T-helper 1 cell (primary cell): ENCODE results near the gene FKBP5.
A peak's percentile ranks its signal among the peaks of the same experiment; 100 is the strongest.
"Not testable (repeated sequence)": the region's sequence is repeated elsewhere in the genome, so short reads cannot be mapped to it uniquely, and the experiment has no call there.

Source experiments
- DNase-seq, 5 donors: peaks; one replicate each; pipeline ENCODE4 v3.0.0-alpha.2; 2012 to 2020
- total RNA-seq, 4 donors: gene quantifications; one replicate each; lab custom pipeline; 2026; lab: John Stamatoyannopoulos, UW

The FKBP5 gene
- 83.5 to 275 (median 145) reads per million in 4 donors for total RNA-seq

DNA sequence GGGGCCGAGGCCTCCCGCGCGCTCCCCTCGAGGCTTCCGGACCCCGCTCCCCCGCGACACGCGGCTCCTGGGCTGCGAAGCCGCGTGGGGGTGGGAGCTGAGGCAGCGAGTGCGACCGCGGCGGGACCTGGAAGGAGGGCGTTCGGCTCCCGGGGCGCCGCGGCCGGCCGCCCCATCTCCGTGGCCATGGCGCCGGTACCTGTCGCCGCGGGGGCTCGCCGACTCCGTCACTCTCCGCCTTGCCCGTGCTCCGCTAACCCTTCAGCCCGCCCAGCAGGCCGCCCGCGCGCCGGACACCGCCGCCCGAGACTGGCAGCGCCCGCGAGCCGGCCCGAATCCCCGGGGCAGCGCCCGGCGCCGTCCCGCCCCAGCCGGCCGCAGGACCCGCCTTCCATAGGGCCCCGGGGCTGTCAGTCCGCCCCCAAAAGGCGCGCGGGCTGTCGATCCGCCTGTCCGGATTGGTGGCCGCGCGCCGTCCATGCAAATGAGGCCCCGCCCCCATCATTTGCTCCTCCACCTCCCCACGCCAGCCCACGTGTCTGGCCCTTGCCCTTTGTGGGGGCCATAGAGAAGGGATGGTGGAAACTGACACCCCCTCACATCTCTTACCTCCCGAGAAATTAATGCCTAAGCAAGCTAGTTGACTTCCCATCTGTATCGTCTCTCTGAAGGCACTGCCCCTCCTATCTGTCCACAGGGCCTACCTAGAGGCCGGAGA is at the start of gene FKBP5:
FKBP5 (minus strand) TSS at position 311 of the 718 bp plus-strand sequence. CDS start 46,091 bp downstream, outside the sequence.
- DNase-seq, result peak; percentile 80 to 91 (median 83)

DNA sequence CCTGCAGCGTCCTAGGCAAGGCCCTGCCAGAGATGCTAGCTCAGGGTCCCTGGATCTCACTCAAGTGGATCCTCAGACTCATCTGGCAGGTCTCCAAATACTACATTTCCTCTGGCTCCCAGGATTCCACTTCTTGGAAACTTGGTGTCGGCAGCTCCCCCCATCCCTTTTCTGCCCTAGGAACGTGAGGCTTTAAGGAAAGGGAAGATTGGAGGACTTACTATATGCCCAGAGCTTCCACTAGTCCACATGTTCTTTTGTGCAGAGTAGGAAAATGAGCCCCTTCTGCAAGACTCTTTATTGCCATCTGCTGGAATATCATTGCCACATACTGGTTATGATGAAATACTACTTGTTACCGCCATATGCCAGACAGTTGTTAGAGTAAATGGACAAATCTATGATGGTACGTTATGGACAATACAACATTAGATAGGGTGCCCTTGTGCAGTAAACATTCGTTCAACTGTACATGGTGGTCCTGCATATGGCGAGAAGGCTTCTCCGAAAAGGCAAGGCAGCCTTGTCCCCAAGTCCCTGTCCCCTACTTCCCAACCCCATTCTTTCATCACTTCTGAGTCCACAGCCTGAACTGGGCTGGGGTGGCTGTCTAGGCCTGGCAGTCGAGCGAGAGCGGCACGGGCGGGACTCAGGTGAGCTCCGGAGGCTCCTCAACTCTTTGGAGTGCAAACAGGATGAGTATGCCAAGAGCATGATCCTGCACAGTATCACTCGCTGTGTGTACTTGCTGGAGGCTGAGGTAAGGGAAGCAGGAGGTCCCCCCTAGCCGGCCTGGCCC is 48.9 kb upstream of the FKBP5 start:
- peak in 1 of 5 donors; percentile 78 for DNase-seq

DNA sequence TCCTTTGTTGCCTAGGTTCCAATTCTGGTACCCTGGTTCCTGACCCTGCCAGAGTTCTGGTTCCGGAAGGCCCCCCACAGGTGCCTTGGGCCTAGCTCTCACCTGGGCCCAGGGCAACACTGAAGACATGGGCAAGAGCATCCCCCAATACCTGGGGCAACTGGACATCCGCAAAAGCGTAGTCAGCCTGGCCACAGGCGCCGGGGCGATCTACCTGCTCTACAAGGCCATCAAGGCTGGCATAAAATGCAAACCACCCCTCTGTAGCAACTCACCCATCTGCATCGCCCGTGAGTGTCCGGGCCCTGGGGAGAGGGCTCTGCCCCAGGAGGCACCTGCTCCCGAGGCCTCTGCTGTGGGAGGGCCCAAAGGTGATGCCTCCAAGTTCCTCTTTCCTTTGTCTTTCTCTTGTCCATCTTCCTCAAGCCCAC is 48.3 kb upstream of the FKBP5 start, which contains the start of gene ARMC12:
ARMC12 (plus strand) TSS at position 51 of the 431 bp plus-strand sequence; CDS start at position 128, 77 bp downstream.
- no peak for DNase-seq

DNA sequence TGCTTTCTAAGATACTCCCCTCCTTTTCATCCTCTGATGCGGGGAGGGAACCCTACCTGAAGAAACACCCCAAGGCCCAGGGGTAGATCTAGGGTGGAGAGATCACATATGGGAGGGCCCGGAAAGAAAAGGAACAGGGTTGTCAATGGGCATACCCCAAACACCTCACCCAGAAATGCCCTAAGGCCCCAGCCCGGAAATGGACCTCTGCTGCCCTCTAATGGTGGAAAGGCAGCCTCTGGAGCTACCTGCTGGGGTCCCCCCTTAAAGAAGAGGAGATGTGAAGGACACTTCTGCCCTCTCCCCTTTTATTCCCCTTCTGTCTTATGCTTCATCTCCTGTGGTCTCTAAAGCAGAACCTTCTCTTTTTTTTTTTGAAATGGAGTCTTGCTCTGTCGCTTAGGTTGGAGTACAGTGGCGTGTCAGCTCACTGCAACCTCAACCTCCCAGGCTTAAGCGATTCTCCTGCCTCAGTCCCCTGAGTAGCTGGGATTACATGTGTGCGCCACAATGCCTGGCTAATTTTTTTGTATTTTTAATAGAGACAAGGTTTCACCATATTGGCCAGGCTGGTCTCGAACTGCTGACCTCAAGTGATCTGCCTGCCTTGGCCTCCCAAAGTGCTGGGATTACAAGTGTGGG is 47.7 kb upstream of the FKBP5 start:
- peak; percentile 55 to 84 (median 75) for DNase-seq

DNA sequence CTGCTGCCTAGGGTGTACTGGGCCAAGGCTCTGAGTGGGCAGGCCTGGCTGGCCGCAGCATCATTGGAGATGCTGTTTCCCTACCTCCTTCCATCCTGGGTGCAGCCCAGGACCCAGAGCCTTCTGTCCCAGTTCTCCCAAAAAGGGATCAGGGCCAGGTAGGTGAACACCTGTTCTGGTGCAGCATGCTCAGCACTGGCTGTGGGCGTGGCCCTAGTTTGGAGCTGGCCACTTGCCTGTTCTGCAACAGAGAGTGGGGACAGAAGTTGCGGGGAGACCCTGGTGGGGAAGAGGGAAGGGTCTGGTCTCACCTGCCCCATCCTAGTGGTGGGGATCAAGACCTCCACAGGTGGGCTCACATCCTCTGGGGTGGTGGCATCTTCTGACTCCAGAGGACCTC is 46.7 kb upstream of the FKBP5 start:
- DNase-seq, result no peak

DNA sequence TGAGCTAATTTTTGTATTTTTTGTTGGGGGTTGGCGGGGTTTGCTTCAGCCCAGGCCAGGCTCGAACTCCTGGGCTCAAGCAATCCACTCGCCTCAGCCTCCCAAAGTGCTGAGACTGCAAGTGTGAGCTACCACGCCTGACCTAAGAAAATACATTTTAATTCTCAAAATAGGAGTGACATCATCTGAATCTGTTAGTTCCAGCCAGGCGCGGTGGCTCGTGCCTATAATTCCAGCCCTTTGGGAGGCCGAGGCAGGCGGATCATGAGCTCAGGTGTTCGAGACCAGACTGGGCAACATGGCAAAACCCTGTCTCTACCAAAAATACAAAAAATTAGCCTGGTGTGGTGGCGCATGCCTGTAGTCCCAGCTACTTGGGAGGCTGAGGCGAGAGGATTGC is 45.6 kb upstream of the FKBP5 start:
- not testable (repeated sequence) for DNase-seq

DNA sequence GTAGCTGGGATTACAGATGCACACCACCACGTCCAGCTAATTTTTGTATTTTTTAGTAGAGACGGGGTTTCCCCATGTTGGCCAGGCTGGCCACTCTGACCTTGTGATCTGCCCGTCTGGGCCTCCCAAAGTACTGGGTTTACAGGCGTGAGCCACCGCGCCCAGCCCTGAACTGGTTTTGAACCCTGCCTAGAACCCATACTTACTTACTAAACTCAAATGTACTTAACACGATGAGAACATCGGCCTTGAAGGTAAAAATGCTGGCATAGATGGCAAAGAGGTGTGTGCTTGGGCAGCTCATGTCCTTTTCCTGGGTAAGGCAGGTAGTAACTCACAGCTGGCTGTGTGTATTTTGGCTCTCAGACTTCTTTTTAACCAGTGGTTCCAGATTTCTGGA is 44.9 kb upstream of the FKBP5 start:
- no peak for DNase-seq

DNA sequence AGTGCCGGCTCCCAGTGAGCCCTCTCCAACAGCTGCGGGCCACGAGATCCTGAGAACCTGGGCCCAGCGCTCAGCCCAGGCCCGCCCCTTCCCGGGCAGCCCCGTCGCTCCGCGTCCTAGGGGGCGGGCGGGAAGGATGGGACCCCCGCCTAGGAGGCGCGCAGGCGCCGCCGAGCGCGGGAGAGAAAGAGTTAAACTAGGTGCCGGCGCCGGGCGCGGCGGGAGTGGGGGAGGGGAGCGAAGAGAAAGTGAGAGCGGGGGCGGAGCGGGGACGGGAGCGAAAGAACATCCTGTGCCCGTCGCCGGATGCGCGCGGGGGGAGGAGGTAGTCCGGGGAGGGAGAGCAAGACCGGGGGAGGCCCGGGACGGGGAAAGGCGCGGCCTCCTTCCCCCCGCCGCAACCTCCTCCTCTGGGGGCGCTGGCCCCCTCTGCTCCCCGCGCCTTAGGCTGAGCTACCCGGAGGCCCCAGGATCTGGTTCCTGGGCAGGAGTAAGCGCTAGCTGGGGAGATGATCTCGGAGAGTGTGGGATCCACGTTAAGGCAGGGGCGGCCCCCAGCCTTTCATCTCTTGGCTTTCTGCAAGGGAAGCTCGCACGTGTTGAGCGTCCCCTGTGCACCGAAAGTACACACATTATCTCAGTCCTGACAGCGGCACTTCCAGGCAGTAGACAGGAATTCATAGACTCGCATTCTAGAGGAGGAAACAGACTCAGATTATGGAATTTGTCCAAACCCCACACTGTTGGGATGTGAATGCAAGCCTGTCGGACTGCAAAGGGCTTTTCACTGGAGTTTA is 43.2 kb upstream of the FKBP5 start:
- DNase-seq, result peak; percentile 87 to 93 (median 91)

DNA sequence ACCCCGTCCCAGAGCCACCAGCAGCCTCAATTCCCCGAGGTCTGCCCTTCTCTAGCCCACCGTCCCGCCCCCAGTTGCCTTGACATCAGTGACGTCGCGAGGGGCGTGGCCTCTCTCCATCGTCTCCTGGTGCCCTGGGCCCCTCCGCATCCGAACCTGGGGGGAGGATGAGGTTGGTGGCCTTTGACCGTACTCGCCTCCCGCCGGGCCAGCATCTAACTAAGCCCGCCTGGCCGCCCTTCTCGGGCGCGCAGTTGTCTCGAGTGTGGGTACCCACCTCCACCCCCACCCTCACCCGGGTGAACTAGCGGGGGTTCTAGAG is 42.7 kb upstream of the FKBP5 start:
- peak; percentile 75 to 92 (median 84) for DNase-seq

DNA sequence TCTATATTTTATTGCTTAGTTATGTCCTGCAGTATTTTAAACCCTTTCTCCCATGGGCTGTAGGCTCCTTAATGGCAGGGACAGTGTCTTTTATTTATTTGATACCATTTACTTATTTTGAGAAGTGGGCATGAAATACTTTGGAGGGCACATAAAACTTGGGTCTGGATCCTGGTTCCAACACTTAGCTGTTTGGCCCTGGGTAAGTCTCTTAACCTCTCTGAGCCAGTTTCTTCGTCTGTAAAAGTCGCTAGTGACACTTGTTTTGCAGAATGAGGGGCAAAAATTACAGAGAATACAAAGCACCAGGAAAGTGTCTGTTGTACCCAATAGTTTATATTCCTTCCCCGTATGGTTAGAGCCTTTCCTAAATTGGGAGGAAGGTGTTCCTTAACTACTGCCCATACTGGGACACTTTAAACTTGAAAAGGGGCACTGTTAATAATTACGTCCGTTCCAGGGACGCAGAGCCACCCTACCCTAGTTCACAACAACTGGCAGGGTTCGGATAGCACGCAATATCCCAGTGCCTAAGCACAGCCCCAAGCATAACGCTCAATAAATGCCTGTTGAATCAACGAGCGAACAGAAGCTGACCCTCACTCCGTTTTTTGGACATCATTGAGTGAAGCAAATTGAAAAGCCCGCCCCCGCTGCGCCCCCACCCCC is 42.2 kb upstream of the FKBP5 start:
- DNase-seq, result no peak

DNA sequence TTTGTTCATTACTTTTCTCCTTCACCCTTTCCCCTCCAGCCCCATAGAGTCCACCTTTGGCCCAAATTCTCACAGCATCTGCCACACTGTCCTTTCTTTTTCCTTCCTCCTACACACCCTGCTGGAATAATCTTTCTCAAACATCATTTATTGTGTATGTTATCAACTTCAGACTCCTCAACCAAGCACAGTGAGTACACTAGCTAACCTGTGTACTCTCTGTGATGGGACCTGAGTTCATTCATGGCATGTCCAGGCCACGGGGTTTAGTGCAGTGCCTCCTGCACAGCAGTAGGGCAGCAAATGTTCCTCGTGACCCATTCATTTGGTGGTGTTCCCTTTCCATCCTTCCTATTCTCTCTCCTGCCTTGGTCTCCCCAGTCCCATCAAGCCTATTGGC is 41.0 kb upstream of the FKBP5 start:
- no peak for DNase-seq

DNA sequence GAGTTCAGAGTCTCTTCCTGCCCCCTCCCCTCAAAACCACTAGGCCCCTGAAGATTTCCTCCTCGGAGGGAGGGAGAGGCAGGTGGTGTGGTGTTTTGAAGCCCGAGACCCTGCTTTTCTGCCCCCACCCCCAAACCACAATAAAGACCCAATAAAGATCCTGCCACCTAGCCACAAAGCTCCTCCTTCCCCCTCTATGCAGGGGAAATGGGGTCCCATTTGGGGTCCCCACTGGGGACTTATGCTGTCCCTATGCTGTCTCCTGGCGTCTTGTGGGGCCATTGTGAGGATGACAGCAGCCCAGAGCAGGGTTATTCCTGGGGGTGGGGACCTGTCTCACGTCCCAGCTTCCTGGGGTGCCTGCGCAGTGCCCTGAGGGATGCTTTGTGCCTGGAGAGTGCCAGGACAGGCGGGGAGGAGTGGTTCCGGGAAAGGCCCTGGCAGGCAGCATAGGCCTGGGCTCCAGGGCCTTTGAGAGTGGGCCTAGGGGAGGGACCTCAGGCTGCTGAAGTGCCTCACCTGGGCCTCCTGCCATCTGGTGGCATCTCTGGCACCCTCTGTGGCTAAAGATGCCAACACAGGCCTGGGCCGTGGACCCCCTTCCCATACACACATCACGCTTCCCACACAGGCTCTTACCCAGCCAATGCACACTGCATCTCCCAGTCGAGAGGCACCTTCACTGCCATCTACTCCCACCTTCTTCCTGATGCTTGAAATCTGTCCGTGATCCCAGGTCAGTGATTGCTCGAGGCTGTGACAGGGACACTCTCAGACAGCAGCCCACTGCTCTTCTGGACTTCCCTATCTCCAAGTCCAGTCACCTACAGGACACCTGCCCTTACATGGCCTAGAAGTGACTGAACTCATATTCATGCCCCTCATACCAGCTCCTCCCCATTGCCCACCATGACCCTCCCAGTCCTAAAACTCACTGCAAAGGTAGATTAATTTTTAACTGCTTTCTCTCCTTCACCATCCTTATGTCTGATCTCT is 40.3 kb upstream of the FKBP5 start:
- DNase-seq, result peak in 2 of 5 donors; percentile 27 to 51

DNA sequence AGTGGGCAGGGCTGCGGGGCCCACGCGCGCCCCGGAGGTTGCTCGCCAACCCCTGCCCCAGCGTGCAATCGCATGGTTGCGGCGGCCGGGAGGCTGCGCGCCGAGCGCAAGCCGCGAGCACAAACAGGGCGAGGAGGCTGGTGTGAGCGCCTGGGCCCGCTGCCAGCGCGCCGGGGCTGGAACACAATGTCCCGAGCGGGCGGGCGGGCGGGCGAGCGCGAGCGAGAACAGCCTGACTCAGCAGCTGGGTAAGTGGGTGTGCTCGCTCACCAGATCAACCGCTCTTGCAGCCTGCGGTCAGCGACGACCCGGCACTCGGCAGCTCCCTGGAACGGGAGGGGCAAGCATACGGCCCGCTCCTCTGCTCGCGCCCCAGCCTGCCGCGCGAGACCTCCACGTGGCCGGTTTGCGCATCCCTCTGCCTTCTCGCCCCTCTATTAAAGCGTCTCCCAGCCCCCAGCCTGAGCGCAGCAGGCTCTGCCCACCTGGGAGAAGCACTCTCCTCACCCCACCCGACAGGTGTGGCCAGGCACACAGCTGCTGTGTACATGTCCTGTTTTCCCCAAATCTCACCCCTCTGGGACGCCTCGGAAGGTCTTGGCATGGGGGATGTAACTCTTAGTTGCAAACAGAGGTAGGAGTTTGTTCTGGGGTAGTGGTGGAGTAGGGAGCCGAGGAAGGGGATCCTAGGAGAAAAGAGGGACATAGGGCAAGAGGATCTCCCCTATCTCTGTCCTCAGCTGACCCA is 39.4 kb upstream of the FKBP5 start:
- peak; percentile 73 to 95 (median 83) for DNase-seq

DNA sequence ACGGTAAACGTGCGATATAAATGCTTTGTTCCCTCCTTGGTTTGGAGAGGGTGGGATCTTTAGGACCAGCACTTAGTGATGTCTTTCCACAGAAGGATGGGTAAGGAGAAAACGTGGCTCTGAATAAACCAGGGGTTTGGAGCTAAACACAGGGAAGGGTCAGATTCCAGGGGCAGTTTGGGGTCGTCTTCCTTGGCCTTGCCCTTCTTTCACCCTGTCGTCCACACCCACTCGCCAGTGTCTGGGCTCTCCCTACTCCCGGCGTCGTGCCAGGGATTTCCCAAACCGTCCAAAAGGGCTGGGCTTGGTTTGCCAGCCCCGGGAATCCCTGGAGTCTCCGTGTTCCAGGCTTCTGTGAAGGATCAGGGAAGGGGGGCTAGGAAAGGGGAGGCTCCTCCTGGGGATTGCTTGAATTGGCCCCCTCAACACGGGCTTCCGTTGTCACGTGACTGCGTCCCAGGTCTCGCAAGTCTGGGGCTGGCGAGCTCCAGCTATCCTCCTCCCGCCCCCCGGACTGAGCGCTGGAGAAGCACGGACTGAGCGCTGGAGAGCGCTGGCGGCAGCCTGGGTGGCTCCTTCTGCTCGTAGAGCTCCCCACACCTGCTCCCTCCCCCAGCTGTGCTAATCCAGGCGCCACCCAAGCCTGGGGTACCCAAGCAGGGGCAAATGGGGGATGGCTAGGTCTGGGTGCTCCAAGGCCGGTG is 38.7 kb upstream of the FKBP5 start:
- DNase-seq, result peak in 1 of 5 donors; percentile 37

DNA sequence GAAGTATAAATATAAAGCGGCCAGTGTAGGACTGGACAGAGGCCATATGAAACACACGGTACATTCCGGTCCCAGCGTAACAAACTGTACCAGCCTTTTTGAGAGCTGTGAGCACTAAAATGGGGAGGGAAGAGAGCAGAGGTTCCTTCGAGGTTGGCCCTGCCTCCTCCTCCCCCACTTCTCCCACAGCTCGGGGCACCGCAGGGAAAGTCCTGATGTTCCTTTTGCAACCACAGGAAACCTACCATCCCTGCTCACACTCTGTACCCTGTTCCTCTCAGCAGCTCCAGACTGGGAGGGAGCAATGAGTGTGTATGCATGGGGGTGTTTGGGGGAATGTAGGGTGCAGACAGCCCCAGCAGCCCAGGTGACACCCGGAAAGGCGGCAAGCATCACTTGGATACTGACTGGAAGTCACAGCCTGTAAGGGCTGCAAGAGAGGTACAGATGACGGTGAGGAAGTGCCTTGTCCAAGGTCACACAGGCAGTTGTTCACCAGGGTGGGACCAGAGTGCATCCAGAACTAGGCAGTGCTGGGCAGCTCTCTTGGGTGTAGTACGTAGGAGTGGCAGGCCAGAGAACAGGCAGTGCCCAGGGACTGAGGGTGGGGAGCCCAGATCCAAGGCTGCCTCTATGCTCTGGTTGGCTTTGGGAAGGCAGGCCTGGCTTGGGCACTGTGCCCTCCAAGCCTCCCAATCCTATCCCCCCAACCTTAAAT is 37.2 kb upstream of the FKBP5 start:
- DNase-seq, result no peak

DNA sequence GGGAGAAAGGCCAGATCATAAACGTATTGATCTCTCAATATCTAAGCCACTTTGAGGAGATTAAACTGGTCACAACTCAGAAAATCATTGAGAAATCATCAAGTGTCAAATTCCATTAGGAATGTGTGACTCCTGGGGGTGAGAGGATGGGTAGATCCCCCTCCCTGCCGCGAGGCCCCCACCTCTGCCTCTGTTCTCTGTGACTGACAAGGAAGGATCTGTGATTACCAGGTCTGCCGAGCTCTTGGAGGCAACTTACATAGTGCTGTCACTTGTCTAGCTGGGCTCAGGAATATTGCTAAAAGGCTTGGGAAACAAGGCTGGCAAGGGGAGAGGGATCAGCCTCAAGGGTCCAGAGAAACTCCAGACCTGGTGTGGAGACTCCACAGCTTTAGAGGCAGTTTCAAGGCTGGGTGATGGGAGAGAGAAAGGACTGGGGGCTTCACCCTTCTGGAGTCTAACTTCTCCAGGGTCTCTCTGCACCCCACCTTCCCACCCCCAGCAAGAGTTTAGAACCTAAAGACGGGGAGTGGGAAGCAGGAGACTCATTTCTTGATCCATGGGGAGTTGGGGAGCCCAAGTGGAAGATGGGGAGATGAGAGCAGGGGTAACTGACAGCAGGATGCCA is 36.5 kb upstream of the FKBP5 start:
- no peak for DNase-seq

DNA sequence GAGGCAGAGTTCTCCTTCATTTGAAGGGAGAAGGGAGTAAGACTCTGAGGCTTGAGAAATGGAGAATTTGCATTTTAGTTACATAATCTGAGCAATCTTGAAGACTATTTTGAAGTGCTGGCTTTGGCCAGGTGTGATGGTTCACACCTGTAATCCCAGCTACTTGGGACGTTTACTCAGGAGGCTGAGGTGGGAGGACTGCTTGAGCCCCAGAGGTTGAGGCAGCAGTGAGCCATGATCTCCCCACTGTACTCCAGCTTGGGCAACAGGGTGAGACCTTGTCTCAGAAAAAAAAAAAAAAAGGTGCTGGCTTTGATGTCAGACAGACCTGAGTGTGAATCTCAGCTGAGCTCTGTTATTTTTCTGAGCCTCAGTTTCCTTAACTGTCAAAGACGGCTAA is 35.8 kb upstream of the FKBP5 start:
- no peak for DNase-seq

DNA sequence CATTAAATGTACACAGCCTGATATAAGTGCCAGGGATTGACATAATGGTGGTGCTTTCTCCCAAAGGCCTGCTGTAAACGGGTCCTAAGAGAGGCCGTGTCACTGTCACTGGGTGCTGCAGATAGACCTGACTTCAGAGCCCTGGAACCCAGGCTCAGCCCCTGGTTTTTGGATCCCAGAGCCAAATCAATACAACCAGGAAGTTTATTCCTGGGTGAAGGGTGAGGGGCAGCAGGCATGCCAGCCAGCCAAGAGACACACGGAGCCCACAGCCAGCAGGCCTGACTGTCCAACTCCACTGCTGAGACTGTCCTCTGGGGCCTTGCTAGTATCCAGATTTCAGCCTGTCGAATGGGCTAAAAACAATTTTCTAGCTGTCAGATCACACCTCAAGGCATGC is 35.3 kb upstream of the FKBP5 start:
- no peak for DNase-seq
